NCI-H2171 (cell line): Measurements from ENCODE around the gene NTSR1.
A peak's percentile ranks its signal among the peaks of the same experiment; 100 is the strongest.

Experiments used
- DNase-seq: peaks from one replicate; lab custom pipeline; 2025; lab: John Stamatoyannopoulos, UW

Gene NTSR1

GRCh38 chr20:62755817-62756724, 47.4 kb downstream of the NTSR1 start:
- peak; percentile 54 for DNase-seq

- no peak for DNase-seq
These were observed 49.7 kb downstream of the NTSR1 start for GRCh38 chr20:62758226-62758912.

GRCh38 chr20:62759981-62760431, 51.4 kb downstream of the NTSR1 start:
- DNase-seq = no peak

GRCh38 chr20:62760471-62760855, 51.8 kb downstream of the NTSR1 start:
- no peak for DNase-seq

- no peak for DNase-seq
These were observed 52.5 kb downstream of the NTSR1 start for GRCh38 chr20:62760856-62761758.

- no peak for DNase-seq
These were observed 53.1 kb downstream of the NTSR1 start for GRCh38 chr20:62761759-62762131.

- no peak for DNase-seq
These were observed 53.7 kb downstream of the NTSR1 start for GRCh38 chr20:62762376-62762775.

GRCh38 chr20:62762801-62763368, 54.2 kb downstream of the NTSR1 start:
- no peak for DNase-seq

- no peak for DNase-seq
These were observed 54.8 kb downstream of the NTSR1 start for GRCh38 chr20:62763404-62763803.

GRCh38 chr20:62764156-62764935, 55.7 kb downstream of the NTSR1 start:
- no peak for DNase-seq

GRCh38 chr20:62765021-62765420, 56.4 kb downstream of the NTSR1 start:
- no peak for DNase-seq

GRCh38 chr20:62765432-62766070, 56.9 kb downstream of the NTSR1 start:
- no peak for DNase-seq

- DNase-seq = no peak
These were observed 57.4 kb downstream of the NTSR1 start for GRCh38 chr20:62766071-62766450.

- DNase-seq = no peak
These were observed 58.1 kb downstream of the NTSR1 start for GRCh38 chr20:62766716-62767115.

- DNase-seq = no peak
These were observed 59.6 kb downstream of the NTSR1 start for GRCh38 chr20:62768234-62768546.

- no peak for DNase-seq
These were observed 60.1 kb downstream of the NTSR1 start for GRCh38 chr20:62768551-62769287.

- DNase-seq = no peak
These were observed 60.9 kb downstream of the NTSR1 start for GRCh38 chr20:62769346-62770071.

- no peak for DNase-seq
These were observed 61.7 kb downstream of the NTSR1 start for GRCh38 chr20:62770111-62770910.

GRCh38 chr20:62770916-62771315, 62.3 kb downstream of the NTSR1 start:
- no peak for DNase-seq
